HCT116 (cell line): ENCODE data around the gene TOR2A. TPM values are rescaled to one million over a fixed set of nuclear protein-coding genes. Genes with fewer than 3 reads are reported as not detected.
A peak's percentile ranks its signal among the peaks of the same experiment; 100 is the strongest.

ENCODE experiments used
- ATAC-seq: fragments of 200-7000 bp; cut with Tn5 transposase; 2 replicates; pipeline ENCODE4 v1.9.1; 2020; ENCODE audit warnings: mild to moderate bottlenecking, moderate library complexity
- BruUV-seq: library from RNA; stranded (reverse); fragments of 400-500 nt; replicated peaks from 2 replicates; lab custom pipeline; 2021; lab: Mats Ljungman, UMichigan
- CTCF ChIA-PET: fragments of 300-600 bp; sonication (Branson Sonifier 250); formaldehyde crosslinking; loops from one replicate; lab custom pipeline; 2021; ENCODE audit warnings: antibody characterized with exemption; lab: Charles Lee
- POLR2A ChIA-PET: fragments of 300-600, 350-600 bp; sonication (Branson Sonifier 250); formaldehyde crosslinking; loops from one replicate; lab custom pipeline; 2021; ENCODE audit warnings: antibody characterized with exemption; lab: Charles Lee
- RAD21 ChIA-PET, 2 experiments: fragments of 300-600 bp; sonication (Branson Sonifier 250); formaldehyde crosslinking; loops; one replicate each; lab custom pipeline; 2023; ENCODE audit warnings: low total read pairs in 2 of 2; ENCODE audit not compliant: uncharacterized antibody in 2 of 2, unreplicated experiment in 2 of 2, low non-redundant PET in 1 of 2; lab: Charles Lee
- DNase-seq: peaks from one replicate; pipeline ENCODE4 v3.0.0-alpha.2; 2010; ENCODE audit warnings: low read depth, low spot score
- H2AFZ ChIP-seq: fragments of 200-600 bp; shearing (Covaris generic), sonication (generic); 2 replicates; pipeline ENCODE4 v1.6.1; 2017; ENCODE audit warnings: low read depth, mixed run types, mixed read lengths, antibody characterized with exemption, low read length; ENCODE audit not compliant: poor library complexity, severe bottlenecking
- H3K27ac ChIP-seq: 2 replicates; pipeline ENCODE4 v1.5.1; 2012; ENCODE audit warnings: low read depth, low read length
- H3K27me3 ChIP-seq: fragments of 200-600 bp; sonication (generic); 2 replicates; pipeline ENCODE4 v1.6.1; 2016; ENCODE audit warnings: mixed run types, low read length, mixed read lengths; ENCODE audit not compliant: insufficient read depth
- H3K36me3 ChIP-seq, 2 experiments: fragments of 200-500 bp in 1 of 2; fragments of 200-600 bp in 1 of 2; sonication (Bioruptor generic) in 1 of 2; sonication (generic) in 1 of 2; 2 replicates each; pipeline versions ENCODE4 v1.5.1 to v1.6.1; 2014 to 2016; ENCODE audit warnings: low read length in 2 of 2, inconsistent platforms in 1 of 2, mixed read lengths in 1 of 2, mixed run types in 1 of 2; ENCODE audit not compliant: insufficient read depth in 2 of 2, control insufficient read depth in 1 of 2
- H3K4me1 ChIP-seq, 2 experiments: fragments of 200-600 bp in 1 of 2; sonication (generic) in 1 of 2; 2 replicates each; pipeline versions ENCODE4 v1.5.1 to v1.6.1; 2012 to 2017; ENCODE audit warnings: low read length in 2 of 2, inconsistent platforms in 1 of 2, mild to moderate bottlenecking in 1 of 2, mixed read lengths in 1 of 2, mixed run types in 1 of 2, moderate library complexity in 1 of 2; ENCODE audit not compliant: insufficient read depth in 2 of 2, control insufficient read depth in 1 of 2
- H3K4me2 ChIP-seq: fragments of 200-600 bp; sonication (generic); 2 replicates; pipeline ENCODE4 v1.6.1; 2017; ENCODE audit warnings: mixed run types, low read length, mixed read lengths
- H3K4me3 ChIP-seq, 2 experiments: fragments of 200-600 bp in 1 of 2; sonication (generic) in 1 of 2; replicated peaks in 1 of 2; 2 replicates each; pipeline ENCODE4 v1.5.1; 2011 to 2016; ENCODE audit warnings: low read length in 2 of 2, control low read depth in 1 of 2, low read depth in 1 of 2, mild to moderate bottlenecking in 1 of 2, mixed read lengths in 1 of 2, mixed run types in 1 of 2
- H3K79me2 ChIP-seq: fragments of 200-600 bp; sonication (generic); 2 replicates; pipeline ENCODE4 v1.6.1; 2017; ENCODE audit warnings: mild to moderate bottlenecking, mixed run types, low read length, moderate library complexity, mixed read lengths; ENCODE audit not compliant: insufficient read depth
- H3K9ac ChIP-seq: fragments of 200-600 bp; sonication (generic); 2 replicates; pipeline ENCODE4 v1.6.1; 2016; ENCODE audit warnings: low read length, mixed read lengths
- H3K9me2 ChIP-seq: fragments of 200-600 bp; sonication (generic), shearing (Covaris generic); 2 replicates; pipeline ENCODE4 v1.6.1; 2017; ENCODE audit warnings: mixed run types, mild to moderate bottlenecking, moderate library complexity; ENCODE audit not compliant: insufficient read depth
- H3K9me3 ChIP-seq, 2 experiments: fragments of 200-500 bp in 1 of 2; fragments of 200-600 bp in 1 of 2; sonication (Bioruptor generic) in 1 of 2; sonication (generic) in 1 of 2; 2 replicates each; pipeline ENCODE4 v1.6.1; 2014 to 2017; ENCODE audit warnings: low read length in 2 of 2, mixed read lengths in 2 of 2, inconsistent platforms in 1 of 2, low read depth in 1 of 2, mild to moderate bottlenecking in 1 of 2, mixed run types in 1 of 2, moderate library complexity in 1 of 2; ENCODE audit not compliant: control insufficient read depth in 1 of 2, insufficient read depth in 1 of 2
- H4K20me1 ChIP-seq: fragments of 200-600 bp; sonication (generic), shearing (Covaris generic); 2 replicates; pipeline ENCODE4 v1.6.1; 2017; ENCODE audit warnings: mixed run types, mild to moderate bottlenecking, moderate library complexity; ENCODE audit not compliant: insufficient read depth
- POLR2A ChIP-seq: IDR thresholded peaks from 2 replicates; pipeline ENCODE4 v1.7.0; 2011; ENCODE audit warnings: borderline replicate concordance; ENCODE audit not compliant: insufficient read depth, insufficient read length; ENCODE audit errors: extremely low read depth
- POLR2AphosphoS5 ChIP-seq: IDR thresholded peaks from 2 replicates; pipeline ENCODE4 v1.6.1; 2011; ENCODE audit warnings: mild to moderate bottlenecking, low read depth, low read length, moderate library complexity
- SRF ChIP-seq: IDR thresholded peaks from 2 replicates; pipeline ENCODE4 v1.6.1; 2012; ENCODE audit warnings: low read depth
- TCF7L2 ChIP-seq: IDR thresholded peaks from 2 replicates; pipeline ENCODE4 v1.7.0; 2011; ENCODE audit warnings: borderline replicate concordance, inconsistent platforms; ENCODE audit not compliant: insufficient read depth, insufficient read length; ENCODE audit errors: extremely low read depth
- YY1 ChIP-seq: IDR thresholded peaks from 2 replicates; pipeline ENCODE4 v1.6.1; 2011; ENCODE audit warnings: low read length, low read depth, moderate library complexity, mild to moderate bottlenecking; ENCODE audit not compliant: insufficient replicate concordance; ENCODE audit errors: extremely low read depth
- ZBTB33 ChIP-seq: IDR thresholded peaks from 2 replicates; pipeline ENCODE4 v1.6.1; 2011; ENCODE audit warnings: mild to moderate bottlenecking, low read length, moderate library complexity; ENCODE audit not compliant: insufficient replicate concordance; ENCODE audit errors: extremely low read depth
- ZFX ChIP-seq: fragments of 450-650 bp; IDR thresholded peaks from 2 replicates; pipeline ENCODE4 v1.6.1; 2017
- intact Hi-C: fragments of 100-400 bp; cut with micrococcal nuclease; formaldehyde crosslinking; loops from 2 replicates; pipeline ENCODE4 v1.10.0; 2022
- total RNA-seq: library from RNA; stranded (reverse); gene quantifications from one replicate; pipeline ENCODE4 v1.2.1, GENCODE V29; 2021; ENCODE audit not compliant: unreplicated experiment

The TOR2A gene
- total RNA-seq, 1 experiment from 2014 or later, result 12.0 TPM

GRCh38 chr9:127715470-127716337, 19.4 kb downstream of the TOR2A start, which contains the start of the genes PTRH1 and TTC16:
Gene PTRH1 (minus strand): TSS chr9:127715663. CDS start chr9:127715639, 24 bp downstream.
Gene TTC16 (plus strand): TSS chr9:127716079. CDS start chr9:127716146, 67 bp downstream.
- H2AFZ ChIP-seq, result peak within 1 kb of the TSS; percentile 60
- ATAC-seq, result peak; percentile 94
- peaks cover 13% of the 10 kb centered on the region for H3K79me2 ChIP-seq
- peak within 1 kb of the TSS; percentile 93 for H3K9ac ChIP-seq
- H3K27me3 ChIP-seq, result no peaks in the 10 kb centered on the region
- DNase-seq, result peak; percentile 93
- peak within 1 kb of the TSS; percentile 82 for H3K27ac ChIP-seq
- H3K4me3 ChIP-seq, result peak within 1 kb of the TSS; percentile 90 to 92
- H4K20me1 ChIP-seq, result no peaks in the 10 kb centered on the region
- H3K4me2 ChIP-seq, result peak within 1 kb of the TSS; percentile 91
- no peaks in the 10 kb centered on the region for H3K9me2 ChIP-seq
- TF ChIP-seq ZFX (peak; percentile 69; the same call in 1 of the 2 replicates), TCF7L2 (peak; percentile 45), SRF (no peak), POLR2A (peak; percentile 42), POLR2AphosphoS5 (peak; percentile 57), ZBTB33 (no peak), YY1 (peak; percentile 99)
- intact Hi-C loops, result no loop called here
- RAD21 ChIA-PET, result interaction anchor here in 1 of 2 experiments (1.2 kb wide), 1 partner anchor 19 kb away, joined by 4 read pairs; the partner anchor contains the start of gene TOR2A
- H3K4me1 ChIP-seq, result peaks cover 14 to 24% of the 10 kb centered on the region in 2 experiments
- H3K36me3 ChIP-seq, result peaks cover 0 to 4% of the 10 kb centered on the region in 2 experiments; a peak in 1 of 4 replicates
- H3K9me3 ChIP-seq, result no peaks in the 10 kb centered on the region
- POLR2A ChIA-PET, result interaction anchor here (0.6 to 1.2 kb wide), 2 partner anchors 19 to 25 kb away, joined by 3 read pairs; no protein-coding TSS in a partner anchor
- TSS peak; percentile 52 for BruUV-seq
- CTCF ChIA-PET, result interaction anchor here (1.0 to 1.5 kb wide), 2 partner anchors 19 to 154 kb away, joined by 3 to 12 read pairs; partner anchors contain the start of gene TOR2A
